Fibroblast of skin of left quadriceps (primary cell): ENCODE measurements around the gene ZFP62.

Source experiments
- DNase-seq, 2 experiments: peaks; one replicate each; pipeline ENCODE4 v3.0.0-alpha.2; 2013; ENCODE audit warnings: low read depth in 2 of 2

Gene ZFP62

DNA sequence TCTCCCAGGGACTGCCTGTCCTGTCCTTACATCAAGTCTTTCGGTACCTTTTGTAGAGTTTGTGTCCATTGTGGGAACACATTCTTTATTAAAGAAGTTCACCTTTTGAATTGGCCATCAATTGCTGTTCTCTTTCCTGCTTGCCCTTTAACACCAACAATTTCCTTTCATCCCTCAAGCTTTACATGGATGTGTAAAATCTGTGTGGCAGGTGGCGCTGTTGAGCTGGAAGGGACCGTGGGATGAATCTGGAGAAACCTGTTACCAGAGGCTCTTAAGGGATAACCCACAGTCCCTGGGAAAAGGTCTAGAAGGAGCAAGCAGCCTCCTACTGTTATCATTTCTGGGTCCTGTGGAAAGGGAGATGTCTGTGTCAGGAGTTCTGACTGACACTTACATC is 7.9 kb upstream of the ZFP62 start:
- DNase-seq = peak; percentile 25 to 26

DNA sequence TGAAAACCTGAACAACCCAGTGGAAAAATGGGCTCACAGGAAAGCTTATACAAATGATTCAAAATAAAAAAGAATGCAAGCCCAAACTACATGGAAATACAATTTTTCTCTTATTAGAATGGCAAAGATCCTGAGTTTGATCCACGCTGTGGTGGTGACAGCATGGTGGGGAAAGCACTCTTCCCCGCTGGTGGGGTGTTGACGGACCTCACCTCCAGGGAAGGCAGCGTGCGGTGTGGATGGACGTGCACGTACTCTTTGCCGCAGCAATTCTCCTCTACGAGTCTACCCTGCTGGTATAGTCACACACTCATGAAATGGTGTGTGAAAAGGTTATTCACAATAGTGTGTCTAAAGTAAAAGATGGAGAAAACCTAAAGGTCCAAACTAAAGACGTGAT is 5.9 kb upstream of the ZFP62 start:
- no peak for DNase-seq

DNA sequence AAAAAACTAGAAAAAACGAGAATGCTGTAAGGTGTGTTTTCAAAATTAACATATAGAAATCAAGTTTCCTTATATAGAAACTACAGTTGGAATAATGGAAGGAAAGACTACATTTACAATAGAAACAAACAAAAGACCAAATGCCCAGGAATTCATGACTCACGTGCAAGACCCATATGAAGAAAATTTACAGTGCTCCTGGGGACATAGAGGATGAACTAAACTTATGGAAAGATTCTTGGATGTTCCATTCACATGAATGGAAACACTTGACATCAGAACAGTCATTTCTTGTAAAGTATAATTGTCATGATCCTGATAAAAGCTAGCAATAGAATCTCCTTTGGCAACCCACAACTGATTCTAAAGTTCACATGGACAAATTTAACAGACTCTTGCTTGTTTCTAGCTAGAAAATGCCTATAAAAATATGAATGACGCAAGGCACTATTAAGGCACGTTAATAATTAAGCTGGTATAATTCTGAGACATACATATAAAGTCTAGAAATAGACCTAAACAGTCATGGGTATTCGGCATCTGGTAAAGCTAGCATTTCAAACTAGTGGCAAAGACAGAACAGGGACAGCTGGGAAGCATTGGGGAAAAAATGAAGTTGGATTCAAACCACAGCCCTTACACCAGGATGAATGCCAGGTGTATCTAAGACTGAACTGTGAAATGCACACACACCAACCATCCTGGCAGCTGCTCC is 5.1 kb upstream of the ZFP62 start:
- DNase-seq = no peak

DNA sequence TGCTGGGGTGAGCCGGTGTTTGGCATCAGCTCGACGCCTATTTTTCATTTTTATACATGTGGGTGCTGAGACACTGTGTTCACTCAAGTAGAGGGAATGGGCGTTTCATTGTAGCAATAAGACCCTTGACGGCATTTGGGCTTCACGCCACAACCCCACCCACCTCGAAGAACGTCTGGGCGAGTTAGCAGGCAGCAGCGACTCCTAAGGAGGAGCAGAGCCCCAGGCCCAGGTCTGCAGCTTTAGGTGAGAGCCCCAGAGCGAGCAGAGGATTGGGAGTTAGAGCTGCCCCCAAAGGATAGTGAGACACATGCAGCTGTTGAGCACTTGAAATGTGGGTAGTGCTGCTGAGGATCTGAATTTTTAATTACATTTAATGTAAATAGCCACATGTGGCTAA is 1.6 kb upstream of the ZFP62 start:
- DNase-seq = no peak

DNA sequence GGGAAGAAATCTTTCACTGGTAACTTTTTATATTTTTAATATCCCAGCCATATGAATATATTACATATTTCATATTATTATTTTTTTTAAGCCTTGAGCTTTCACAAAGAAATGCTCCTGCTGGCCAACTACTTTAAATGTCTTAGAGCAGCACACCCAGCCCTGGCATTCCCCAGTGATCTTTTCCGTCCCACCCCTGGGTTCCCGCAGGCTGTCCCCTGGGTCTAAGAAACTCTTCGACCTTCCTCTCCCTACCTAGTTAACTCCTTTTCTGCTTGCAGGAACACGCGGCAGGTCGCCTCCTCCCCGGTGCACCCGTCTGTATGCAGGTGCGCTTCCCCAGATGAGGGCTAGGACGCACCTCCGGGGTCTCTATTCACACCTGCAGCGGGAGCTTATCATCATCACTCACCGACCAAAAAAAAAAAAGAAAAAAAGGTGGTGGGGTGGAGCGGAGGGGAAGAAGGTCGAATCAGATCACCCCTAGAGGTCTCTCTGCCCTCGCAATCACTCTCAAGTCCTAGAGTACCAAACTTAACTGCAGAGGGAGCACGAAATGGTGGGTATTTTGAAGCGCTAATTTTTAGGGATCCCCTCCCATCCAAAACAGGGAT is 696 bp downstream of the ZFP62 start:
- no peak for DNase-seq

DNA sequence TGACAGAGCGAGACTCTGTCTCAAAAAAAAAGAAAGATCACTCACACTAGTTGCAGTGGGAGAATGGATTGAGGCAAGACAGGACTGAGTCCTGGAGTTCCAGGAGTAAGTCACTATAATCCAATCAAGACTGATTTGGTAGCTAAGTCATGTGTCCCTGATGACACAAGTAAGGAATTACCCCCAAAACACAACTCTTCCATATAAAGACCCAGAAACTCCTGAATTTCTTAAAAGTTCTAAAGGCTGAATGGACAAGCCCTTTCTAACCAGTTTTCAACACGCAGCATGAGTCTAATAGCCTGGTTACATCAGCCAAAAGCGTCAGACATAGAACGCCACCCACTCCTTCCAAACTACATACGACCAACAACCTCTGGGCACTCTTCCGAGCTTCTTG is 2.5 kb downstream of the ZFP62 start:
- DNase-seq = no peak

DNA sequence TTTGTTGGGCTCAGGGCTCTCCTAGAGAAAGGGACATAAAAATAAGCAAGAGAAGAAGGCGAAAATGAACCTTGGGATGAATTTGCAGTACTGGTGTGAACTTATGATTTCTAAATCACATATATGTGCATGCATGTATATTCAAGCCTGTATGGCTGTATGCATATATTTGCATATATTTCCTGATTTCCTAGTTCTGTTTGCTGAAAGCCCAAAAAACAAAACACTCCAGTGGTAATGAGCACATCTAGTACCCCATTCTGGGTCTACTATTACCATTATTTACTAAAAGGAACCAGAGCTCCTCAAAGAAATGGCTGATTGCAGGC is 7.3 kb downstream of the ZFP62 start:
- no peak for DNase-seq

DNA sequence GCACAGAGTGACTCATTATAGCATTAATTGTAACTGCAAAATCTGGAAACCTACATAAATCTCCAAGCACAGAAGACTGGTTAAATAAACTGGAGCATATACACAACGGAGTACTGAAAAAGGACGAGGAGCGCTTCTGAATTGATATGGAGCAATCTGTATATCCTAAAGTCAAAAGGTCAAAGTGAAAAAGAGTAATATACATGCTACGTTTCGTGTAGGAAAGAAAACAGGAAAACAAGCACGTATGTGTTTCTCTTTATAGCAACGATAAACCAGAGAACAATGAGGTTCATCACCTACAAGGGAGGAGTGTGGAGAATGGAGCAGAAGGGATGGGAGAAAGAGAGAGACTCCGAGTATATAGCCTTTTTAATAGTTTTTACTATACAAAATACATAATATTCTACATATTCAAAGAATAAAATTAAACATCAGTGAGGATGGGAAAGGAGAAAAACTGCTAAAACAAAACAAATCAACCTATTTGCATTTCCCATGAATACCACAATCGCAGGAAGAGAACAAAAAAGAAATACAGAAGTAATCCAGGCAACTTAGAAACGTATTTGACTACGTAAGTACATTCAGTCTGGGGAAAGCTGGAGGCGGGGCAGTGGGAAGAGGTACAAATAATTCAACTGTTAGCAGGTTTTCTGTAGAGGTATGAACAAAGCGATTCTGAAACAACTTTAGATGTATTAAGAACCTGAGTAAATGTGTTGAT is 7.8 kb downstream of the ZFP62 start:
- DNase-seq = no peak

DNA sequence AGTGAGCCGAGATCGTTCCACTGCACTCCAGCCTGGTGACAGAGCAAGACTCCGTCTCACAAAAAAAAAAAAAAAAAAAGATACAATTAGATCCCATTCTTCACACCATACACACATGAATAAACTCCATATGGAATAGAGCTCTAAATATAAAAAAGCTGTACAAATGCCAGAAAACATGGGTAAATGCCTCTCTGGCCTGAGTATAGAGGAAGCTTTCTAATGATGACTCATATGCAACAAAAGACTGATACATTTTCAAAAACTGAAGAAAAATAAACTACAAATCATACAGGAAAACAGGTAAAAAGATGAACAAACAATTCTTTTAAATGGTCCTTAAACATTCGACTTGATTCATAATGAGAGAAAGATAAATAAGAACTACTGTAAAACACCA is 8.6 kb downstream of the ZFP62 start:
- DNase-seq = no peak

DNA sequence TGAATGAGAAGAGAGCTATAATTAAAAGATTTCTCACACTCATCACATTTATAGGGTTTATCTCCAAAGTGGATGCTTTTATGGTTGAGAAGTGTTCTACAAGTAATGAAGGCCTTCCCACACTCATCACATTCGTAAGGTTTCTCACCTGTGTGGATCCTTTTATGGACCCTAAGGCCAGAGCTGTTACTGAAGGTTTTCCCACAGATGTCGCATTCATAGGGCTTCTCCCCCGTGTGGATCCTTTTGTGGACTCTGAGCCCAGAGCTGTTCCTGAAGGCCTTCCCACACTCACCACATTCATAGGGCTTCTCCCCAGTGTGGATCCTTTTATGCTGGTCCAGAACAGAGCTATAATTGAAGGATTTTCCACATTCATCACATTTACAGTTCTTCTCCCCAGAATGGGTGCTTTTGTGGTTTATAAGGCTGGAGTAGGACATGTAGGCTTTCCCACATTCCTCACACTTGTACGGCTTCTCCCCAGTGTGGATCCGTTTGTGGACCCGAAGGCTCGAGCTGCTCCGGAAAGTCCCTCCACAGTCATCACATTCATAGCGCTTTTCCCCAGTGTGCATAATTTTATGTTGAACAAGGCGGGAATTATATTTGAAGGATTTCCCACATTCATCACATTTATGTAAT is 10.5 kb downstream of the ZFP62 start:
- DNase-seq = no peak

DNA sequence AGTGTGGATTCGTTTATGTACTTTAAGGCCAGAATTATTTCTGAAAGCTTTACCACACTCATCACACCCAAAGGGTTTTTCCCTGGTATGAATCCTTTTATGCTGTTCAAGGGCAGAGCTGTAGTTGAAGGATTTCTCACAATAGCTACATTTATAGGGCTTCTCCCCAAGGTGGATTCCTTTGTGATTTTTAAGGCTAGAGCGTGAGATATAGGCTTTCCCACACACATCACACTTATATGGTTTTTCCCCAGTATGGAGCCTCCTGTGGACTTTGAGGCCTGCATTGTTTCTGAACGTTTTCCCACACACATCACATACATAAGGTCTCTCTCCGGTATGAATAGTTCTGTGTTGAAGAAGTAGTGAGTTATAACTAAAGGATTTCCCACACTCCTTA is 11.2 kb downstream of the ZFP62 start:
- no peak for DNase-seq

DNA sequence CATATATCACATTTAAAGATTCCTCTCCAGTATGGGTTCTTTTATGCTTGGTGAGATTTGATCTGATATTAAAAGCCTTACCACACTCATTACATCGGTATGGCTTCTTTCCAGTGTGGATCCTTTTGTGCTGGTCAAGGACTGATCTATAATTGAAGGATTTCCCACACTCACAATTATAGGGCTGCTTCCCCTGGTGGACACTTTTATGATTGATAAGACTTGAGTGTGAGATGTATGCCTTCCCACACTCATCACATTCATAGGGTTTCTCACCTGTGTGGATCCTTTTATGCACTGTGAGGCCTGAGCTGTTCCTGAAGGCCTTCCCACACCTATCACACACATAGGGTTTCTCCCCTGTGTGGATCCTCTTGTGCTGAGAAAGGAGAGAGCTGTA is 12.2 kb downstream of the ZFP62 start:
- no peak for DNase-seq

DNA sequence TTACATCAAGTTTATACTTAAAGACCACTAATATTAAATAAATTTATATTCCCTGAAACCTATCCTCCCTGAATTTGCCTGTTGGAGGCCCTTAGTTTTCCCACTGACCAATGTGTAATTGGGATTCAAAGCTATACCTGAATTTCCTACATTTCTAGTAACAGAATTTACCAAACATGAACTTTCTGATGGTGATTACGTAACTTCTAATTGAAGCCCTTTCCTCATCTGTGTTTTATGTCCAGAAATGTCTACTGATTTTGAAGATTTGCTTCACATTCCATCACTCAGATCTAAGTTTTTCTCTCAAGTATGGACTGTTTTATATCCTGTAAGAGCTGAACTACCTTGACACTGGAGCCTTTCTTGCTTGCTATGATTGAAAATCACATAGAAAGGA is 12.8 kb downstream of the ZFP62 start:
- DNase-seq = no peak

DNA sequence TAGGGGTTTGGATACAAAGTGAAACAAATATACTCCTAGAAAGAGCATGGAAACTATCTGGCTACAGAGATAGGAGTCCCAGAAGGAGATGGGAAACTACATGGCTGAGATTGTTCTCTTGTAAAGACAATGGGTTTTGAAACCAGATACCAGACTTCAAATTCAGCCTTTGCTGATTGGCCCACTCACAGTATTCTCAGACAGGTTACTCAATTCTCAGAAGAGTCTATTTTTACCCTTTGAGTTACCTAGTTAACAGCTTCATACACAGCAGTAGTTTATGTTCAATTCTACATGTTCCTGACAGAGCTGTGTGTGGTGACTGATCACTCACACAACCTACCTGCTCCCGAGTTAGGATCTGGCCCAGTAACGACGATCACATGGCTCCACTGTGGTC is 14.1 kb downstream of the ZFP62 start:
- no peak for DNase-seq

DNA sequence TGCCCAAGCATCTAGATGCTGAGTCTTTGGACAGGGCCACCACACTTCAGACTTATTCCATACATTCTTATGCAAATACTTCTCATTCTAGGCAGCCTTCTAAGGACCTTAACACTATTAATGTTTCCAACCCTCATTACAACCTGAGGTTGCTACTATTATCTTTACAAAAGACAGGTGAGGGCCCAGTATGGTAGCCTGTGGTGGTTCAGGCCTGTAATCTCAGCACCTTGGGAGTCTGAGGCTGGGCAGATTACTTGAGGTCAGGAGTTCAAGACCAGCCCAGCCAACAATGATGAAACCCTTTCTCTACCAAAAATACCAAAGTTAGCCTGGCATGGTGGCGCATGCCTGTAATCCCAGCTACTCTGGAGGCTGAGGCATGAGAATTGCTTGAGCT is 16.2 kb downstream of the ZFP62 start:
- DNase-seq = no peak

DNA sequence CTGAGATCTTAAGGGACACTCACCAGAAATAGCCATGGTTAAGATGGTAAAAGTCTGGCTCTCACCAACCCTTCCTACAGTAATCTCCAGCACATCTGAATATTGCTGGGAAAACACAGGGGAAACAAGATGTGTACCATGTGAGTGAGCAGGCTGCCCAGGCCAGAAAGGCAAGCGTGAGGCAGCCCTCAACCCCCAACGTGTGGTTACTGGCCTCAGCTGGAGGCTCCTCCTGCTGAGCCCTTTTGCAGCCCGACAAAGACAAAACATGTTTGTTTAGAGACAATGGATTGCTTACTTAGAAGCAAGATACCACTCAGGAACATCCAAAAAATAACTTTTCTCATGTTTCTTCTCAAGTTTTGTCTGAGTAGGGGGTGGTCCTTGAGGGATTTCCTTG is 16.6 kb downstream of the ZFP62 start:
- no peak for DNase-seq

DNA sequence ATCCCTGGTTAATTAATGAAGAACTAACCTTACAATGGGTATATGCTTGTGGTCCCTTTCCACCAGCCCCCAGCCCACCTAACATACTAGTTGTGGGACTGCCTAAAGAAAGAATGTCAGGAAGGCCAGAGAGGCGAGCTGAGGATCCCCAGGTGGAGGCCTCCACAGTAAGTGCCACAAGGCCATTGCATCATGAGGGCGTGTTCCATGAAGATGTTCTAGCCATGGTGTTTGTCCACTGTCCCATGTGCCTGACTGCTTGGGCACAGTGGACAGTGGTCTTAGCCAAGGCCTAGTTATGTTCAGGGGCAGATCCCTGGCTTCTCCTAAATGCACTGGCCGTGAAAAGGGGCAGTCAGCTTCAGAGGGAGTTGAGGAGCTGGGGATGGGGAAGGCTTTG is 21.1 kb downstream of the ZFP62 start:
- no peak for DNase-seq

DNA sequence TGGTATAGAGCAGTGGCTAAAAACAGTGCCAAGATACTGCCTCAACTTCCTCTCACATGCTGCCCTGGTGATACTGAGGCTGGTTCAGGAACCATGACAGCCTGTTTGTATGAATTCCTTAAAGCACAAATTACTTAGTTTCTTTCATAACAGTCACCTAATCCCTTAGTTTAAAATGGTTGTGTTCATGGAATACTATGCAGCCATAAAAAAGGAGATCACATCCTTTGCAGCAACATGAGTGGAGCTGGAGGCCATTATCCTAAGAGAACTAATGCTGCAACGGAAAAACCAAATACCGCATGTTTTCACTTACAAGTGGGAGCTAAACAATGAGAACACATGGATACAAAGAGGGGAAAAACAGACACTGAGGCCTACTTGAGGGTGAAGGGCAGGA is 21.8 kb downstream of the ZFP62 start:
- DNase-seq = no peak

DNA sequence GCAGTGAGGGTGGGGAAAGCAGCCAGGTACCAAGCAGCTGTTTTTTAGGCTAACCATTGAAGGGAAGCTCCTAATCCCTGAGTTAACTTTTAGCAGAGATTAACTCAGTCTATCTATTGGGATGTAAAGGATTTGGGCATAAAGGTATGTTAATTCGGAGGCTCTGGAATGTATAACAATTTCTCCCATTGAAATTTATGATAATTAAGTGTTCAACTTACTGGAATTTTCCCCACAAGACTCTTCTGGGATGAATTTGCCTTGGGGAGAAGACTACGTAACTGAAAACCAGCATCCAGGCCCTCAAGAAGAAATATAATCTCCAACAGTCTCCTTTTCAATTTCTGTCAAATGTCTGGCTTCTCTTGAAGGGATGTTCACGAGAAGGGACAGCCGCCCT is 23.6 kb downstream of the ZFP62 start:
- DNase-seq = no peak

DNA sequence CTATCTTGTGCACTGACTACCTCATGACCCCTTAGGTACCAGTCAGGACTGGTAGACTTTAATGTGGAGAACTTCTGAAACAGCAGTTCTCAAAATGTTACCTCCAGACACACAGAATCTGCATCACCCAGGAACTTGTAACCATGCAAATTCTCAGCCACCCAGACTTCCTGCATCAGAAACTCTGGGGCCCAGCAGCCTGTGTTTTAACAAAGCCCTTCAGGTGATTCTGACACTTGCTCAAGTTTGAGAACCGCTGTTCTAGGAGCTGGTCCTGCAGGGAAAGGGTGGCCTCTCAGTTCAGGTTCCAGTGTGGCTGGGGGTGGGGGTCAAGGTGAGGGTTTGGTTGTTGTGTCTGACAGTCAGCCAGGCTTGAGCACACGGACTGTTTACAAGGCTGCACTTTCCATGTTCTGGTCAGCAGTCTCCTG is 28.4 kb downstream of the ZFP62 start:
- no peak for DNase-seq

DNA sequence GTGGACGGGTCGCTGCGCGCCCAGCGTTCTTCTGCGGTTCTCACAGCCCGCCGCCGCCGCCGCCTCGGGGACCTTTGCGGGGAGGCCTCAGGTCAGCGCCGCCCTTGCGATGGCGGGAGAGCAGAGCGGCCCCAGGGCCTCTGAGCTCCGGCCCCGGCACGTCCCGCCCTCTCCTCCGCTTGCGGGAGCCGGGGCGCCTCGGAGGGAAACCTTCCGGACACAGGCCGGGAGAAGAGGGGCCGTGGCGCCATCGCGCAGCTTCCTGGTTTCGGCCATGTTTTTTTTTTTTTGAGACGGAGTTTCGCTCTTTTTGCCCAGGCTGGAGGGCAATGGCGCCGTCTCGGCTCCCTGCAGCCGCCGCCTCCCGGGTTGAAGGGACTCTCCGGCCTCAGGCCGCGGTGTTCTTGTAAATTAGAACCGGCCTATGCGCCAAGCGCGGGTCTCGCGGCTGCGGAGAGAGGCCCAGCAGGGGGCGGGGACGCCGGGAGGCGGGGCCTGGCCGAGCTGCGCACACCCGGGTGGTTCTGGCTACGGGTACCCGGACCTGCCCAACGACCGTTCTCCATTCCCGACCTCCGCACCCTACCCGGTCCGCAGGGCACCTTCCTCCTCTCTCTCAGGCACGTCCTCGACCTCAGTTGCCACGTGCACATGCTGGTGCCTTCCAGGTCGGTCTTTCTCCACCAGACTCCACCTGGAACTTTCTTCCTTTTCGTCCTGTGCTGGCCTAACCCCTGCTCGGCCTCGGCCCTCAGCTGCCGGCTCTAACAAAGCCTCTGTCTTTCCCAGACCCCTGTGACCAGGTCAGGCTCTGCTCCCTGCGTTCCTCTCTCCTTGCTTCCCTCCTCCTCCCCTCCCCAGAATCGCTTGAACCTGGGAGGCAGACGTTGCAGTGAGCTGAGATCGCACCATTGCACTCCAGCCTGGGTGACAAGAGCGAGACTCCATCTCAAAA is 29.7 kb downstream of the ZFP62 start:
- DNase-seq = no peak
